ENCODE results near the gene NCOA7.

DNA sequence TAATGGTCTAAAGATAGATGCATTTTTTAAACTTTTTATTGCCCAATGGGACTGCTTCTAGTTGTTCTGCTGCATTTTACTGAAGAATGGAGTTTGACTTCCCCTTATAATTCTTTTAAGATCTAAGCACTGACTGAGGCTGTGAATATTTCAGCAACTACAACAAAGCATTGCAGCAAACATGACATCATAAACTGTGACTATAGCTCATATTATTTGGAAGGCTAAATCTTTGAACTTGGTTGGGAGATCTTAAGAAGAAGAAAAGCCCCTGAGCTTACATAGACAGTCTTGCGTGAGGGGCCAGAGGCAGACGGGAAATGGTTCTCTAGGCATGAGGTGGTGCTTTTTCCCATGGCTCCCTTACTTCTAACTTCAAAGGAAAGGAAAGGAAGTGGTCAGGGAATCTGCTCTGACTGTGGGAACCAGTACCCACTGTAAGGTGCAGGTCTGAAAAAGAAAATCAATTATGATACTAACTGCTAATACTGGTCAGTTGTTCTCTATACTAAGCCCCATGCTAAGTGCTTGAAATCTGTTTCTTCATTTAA lies 26.6 kb upstream of the NCOA7 start:
- TF ChIP-seq, protein P1, sequence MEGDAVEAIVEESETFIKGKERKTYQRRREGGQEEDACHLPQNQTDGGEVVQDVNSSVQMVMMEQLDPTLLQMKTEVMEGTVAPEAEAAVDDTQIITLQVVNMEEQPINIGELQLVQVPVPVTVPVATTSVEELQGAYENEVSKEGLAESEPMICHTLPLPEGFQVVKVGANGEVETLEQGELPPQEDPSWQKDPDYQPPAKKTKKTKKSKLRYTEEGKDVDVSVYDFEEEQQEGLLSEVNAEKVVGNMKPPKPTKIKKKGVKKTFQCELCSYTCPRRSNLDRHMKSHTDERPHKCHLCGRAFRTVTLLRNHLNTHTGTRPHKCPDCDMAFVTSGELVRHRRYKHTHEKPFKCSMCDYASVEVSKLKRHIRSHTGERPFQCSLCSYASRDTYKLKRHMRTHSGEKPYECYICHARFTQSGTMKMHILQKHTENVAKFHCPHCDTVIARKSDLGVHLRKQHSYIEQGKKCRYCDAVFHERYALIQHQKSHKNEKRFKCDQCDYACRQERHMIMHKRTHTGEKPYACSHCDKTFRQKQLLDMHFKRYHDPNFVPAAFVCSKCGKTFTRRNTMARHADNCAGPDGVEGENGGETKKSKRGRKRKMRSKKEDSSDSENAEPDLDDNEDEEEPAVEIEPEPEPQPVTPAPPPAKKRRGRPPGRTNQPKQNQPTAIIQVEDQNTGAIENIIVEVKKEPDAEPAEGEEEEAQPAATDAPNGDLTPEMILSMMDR (IDR thresholded peaks at IDR 0.05; ENCODE audit: control extremely low read depth in 1 of 3, insufficient read depth in 1 of 3, low read depth in 1 of 3, low read length in 3 of 3), result no peak
- TF ChIP-seq RAD21 (IDR thresholded peaks at IDR 0.05 in 1 of 2, conservative IDR thresholded peaks at IDR 0.05 in 1 of 2; ENCODE audit: low read depth in 2 of 2, low read length in 2 of 2) (no peak), POLR2AphosphoS5 (IDR thresholded peaks at IDR 0.05; ENCODE audit: low read depth, low read length) (no peak), POLR2A (IDR thresholded peaks at IDR 0.05; ENCODE audit: control extremely low read depth in 1 of 2, low read depth in 2 of 2, low read length in 2 of 2) (no peak), CEBPB (IDR thresholded peaks at IDR 0.05; ENCODE audit: low read depth, low read length) (no peak), RFX5 (IDR thresholded peaks at IDR 0.05; ENCODE audit: borderline replicate concordance, low read depth, low read length) (no peak), SIX5 (IDR thresholded peaks at IDR 0.05; ENCODE audit: low read depth, low read length) (no peak)
